Measurements from ENCODE around the gene TNFAIP8L1.
"Not testable (repeated sequence)": the region's sequence is repeated elsewhere in the genome, so short reads cannot be mapped to it uniquely, and the experiment has no call there.

Gene TNFAIP8L1

GRCh38 chr19:4638828-4639530, at the start of gene TNFAIP8L1:
Gene TNFAIP8L1, plus strand, starts transcription at chr19:4639516. Its CDS starts 12,354 bp downstream, at chr19:4651870.
- FAIRE-seq (peak; percentile 96), DNase-seq (ENCODE audit: insufficient read length, low spot score) (peak; percentile 100)

GRCh38 chr19:4589579-4590410, 49.5 kb upstream of the TNFAIP8L1 start:
- FAIRE-seq = no peak

GRCh38 chr19:4590559-4590958, 48.8 kb upstream of the TNFAIP8L1 start:
- DNase-seq (ENCODE audit: insufficient read length, low spot score) (no peak), FAIRE-seq (no peak)

More at GRCh38 chr19:4589579-4590410, 49.5 kb upstream of the TNFAIP8L1 start:
- no peak for DNase-seq (ENCODE audit: insufficient read length, low spot score)

- DNase-seq (ENCODE audit: insufficient read length, low spot score) (no peak), FAIRE-seq (no peak)
These were observed 48.0 kb upstream of the TNFAIP8L1 start for GRCh38 chr19:4591320-4591719.

GRCh38 chr19:4592445-4592844, 46.9 kb upstream of the TNFAIP8L1 start:
- DNase-seq (ENCODE audit: insufficient read length, low spot score) (no peak), FAIRE-seq (no peak)

- DNase-seq (ENCODE audit: insufficient read length, low spot score) (no peak), FAIRE-seq (no peak)
These were observed 45.9 kb upstream of the TNFAIP8L1 start for GRCh38 chr19:4593409-4593851.

GRCh38 chr19:4594201-4594600, 45.1 kb upstream of the TNFAIP8L1 start:
- FAIRE-seq (no peak), DNase-seq (ENCODE audit: insufficient read length, low spot score) (no peak)

- not testable (repeated sequence) for DNase-seq (ENCODE audit: insufficient read length, low spot score); FAIRE-seq
These were observed 44.2 kb upstream of the TNFAIP8L1 start for GRCh38 chr19:4595158-4595557.

- no peak for DNase-seq (ENCODE audit: insufficient read length, low spot score)
- FAIRE-seq = no peak
These were observed 43.0 kb upstream of the TNFAIP8L1 start for GRCh38 chr19:4596033-4596904.

GRCh38 chr19:4597278-4597974, 41.9 kb upstream of the TNFAIP8L1 start:
- DNase-seq (ENCODE audit: insufficient read length, low spot score) (no peak), FAIRE-seq (peak; percentile 23)

GRCh38 chr19:4597975-4598671, 41.2 kb upstream of the TNFAIP8L1 start:
- FAIRE-seq (no peak), DNase-seq (ENCODE audit: insufficient read length, low spot score) (no peak)

- DNase-seq (ENCODE audit: insufficient read length, low spot score) = no peak
- no peak for FAIRE-seq
These were observed 40.6 kb upstream of the TNFAIP8L1 start for GRCh38 chr19:4598712-4599111.

- DNase-seq (ENCODE audit: insufficient read length, low spot score) = no peak
- FAIRE-seq = no peak
These were observed 39.2 kb upstream of the TNFAIP8L1 start for GRCh38 chr19:4600082-4600481.

GRCh38 chr19:4600893-4601292, 38.4 kb upstream of the TNFAIP8L1 start:
- no peak for FAIRE-seq
- DNase-seq (ENCODE audit: insufficient read length, low spot score) = no peak

GRCh38 chr19:4602173-4602788, 37.0 kb upstream of the TNFAIP8L1 start:
- DNase-seq (ENCODE audit: insufficient read length, low spot score) (no peak), FAIRE-seq (no peak)

GRCh38 chr19:4602915-4603314, 36.4 kb upstream of the TNFAIP8L1 start:
- DNase-seq (ENCODE audit: insufficient read length, low spot score) = no peak
- no peak for FAIRE-seq

- no peak for DNase-seq (ENCODE audit: insufficient read length, low spot score)
- no peak for FAIRE-seq
These were observed 34.4 kb upstream of the TNFAIP8L1 start for GRCh38 chr19:4604912-4605311.

- DNase-seq (ENCODE audit: insufficient read length, low spot score) (no peak), FAIRE-seq (no peak)
These were observed 33.1 kb upstream of the TNFAIP8L1 start for GRCh38 chr19:4606181-4606580.

All from GM19239 (cell line).